ENCODE measurements around the gene PLD5.
"Not testable (repeated sequence)": the region's sequence is repeated elsewhere in the genome, so short reads cannot be mapped to it uniquely, and the experiment has no call there.

The PLD5 gene

GRCh38 chr1:242139442-242139841 is 385.1 kb downstream of the PLD5 start:
- FAIRE-seq (no peak), DNase-seq (ENCODE audit: insufficient read length) (no peak)
- TF ChIP-seq TAF1 (IDR thresholded peaks at IDR 0.05; ENCODE audit: borderline replicate concordance, low read depth, low read length) (no peak), POLR2A (IDR thresholded peaks at IDR 0.05; ENCODE audit: low read depth, low read length) (no peak), POLR2AphosphoS5 (IDR thresholded peaks at IDR 0.05; ENCODE audit: low read depth, low read length) (no peak)

- TF ChIP-seq TAF1 (IDR thresholded peaks at IDR 0.05; ENCODE audit: borderline replicate concordance, low read depth, low read length) (no peak), POLR2A (IDR thresholded peaks at IDR 0.05; ENCODE audit: low read depth, low read length) (no peak), POLR2AphosphoS5 (IDR thresholded peaks at IDR 0.05; ENCODE audit: low read depth, low read length) (no peak)
- no peak for FAIRE-seq
- DNase-seq (ENCODE audit: insufficient read length) = no peak
These were observed 390.7 kb downstream of the PLD5 start for GRCh38 chr1:242133796-242134195.

DNA sequence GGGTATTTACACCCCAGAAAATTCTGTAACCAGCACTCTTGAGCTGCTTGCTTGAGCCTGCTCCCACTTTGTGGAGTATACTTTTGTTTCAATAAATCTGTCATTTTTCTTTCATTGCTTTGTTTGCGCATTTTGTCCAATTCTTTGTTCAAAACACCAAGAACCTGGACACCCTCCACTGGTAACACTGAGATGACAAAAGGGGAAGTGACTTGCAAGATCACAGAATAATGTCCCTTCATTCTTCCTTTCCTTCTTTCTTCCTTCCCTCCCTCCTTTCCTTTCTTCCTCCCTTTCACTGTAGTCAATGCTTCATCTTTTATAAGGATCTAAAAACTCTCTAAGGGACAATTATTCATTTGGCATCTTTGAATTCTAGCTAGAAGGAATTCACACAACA is 391.1 kb downstream of the PLD5 start:
- TF ChIP-seq TAF1 (IDR thresholded peaks at IDR 0.05; ENCODE audit: borderline replicate concordance, low read depth, low read length) (no peak), POLR2A (IDR thresholded peaks at IDR 0.05; ENCODE audit: low read depth, low read length) (no peak), POLR2AphosphoS5 (IDR thresholded peaks at IDR 0.05; ENCODE audit: low read depth, low read length) (no peak)
- FAIRE-seq (no peak), DNase-seq (ENCODE audit: insufficient read length) (no peak)

- TF ChIP-seq POLR2AphosphoS5 (IDR thresholded peaks at IDR 0.05; ENCODE audit: low read depth, low read length) (no peak), TAF1 (IDR thresholded peaks at IDR 0.05; ENCODE audit: borderline replicate concordance, low read depth, low read length) (no peak), POLR2A (IDR thresholded peaks at IDR 0.05; ENCODE audit: low read depth, low read length) (no peak)
- DNase-seq (ENCODE audit: insufficient read length) (no peak), FAIRE-seq (no peak)
These were observed 392.2 kb downstream of the PLD5 start for GRCh38 chr1:242132121-242132817.

DNA sequence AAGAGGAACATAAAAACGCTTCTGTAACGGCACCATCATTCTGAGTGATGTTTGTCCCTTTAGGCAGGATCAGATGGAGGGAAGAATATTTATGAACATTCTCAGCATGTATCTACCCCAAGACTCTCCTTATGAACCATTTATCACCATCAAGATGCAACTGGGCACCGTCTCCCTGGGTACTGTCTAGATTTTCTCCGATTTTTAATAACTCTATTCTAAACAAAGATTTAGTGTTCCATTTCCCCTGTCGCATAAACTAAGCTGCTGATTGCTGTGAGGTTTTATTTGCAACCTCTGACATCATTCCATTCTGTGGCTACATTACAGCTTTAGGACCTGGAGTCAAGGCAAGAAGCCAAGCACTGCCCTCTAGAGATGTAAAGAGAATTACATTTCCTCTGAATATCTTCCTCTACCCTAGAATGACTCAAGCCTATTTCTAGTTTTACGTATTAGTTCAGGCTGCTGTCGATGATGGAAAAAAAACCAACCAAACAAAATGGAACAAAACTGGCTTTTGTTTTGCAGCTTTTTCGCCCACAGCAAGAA is 395.5 kb downstream of the PLD5 start:
- DNase-seq (ENCODE audit: insufficient read length) = no peak
- TF ChIP-seq POLR2AphosphoS5 (IDR thresholded peaks at IDR 0.05; ENCODE audit: low read depth, low read length) (no peak), POLR2A (IDR thresholded peaks at IDR 0.05; ENCODE audit: low read depth, low read length) (no peak), TAF1 (IDR thresholded peaks at IDR 0.05; ENCODE audit: borderline replicate concordance, low read depth, low read length) (no peak)
- FAIRE-seq = no peak

GRCh38 chr1:242120432-242120831 is 404.1 kb downstream of the PLD5 start:
- DNase-seq (ENCODE audit: insufficient read length) (no peak), FAIRE-seq (no peak)
- TF ChIP-seq TAF1 (IDR thresholded peaks at IDR 0.05; ENCODE audit: borderline replicate concordance, low read depth, low read length) (no peak), POLR2A (IDR thresholded peaks at IDR 0.05; ENCODE audit: low read depth, low read length) (no peak), POLR2AphosphoS5 (IDR thresholded peaks at IDR 0.05; ENCODE audit: low read depth, low read length) (no peak)

DNA sequence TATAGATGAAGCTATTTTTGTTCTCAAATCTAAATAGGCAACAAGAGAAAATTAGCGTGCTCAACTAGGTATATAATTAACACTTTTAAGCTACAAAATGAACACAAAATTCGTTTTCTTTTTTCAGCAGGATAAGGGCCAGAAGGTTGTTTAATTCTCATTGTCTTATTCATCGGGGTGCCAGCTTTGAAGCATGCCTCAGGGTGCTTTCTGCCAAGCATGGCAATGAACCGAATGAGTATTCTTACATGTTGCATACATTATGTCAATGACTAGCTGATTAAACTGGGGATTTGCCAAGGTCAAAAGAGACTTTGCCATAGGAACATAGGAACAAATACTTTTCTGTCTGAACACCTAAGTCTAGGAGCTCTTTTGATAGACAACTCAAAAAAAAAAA is 423.6 kb downstream of the PLD5 start:
- no peak for DNase-seq (ENCODE audit: insufficient read length)
- FAIRE-seq = no peak
- no peak for TF ChIP-seq POLR2AphosphoS5 (IDR thresholded peaks at IDR 0.05; ENCODE audit: low read depth, low read length)
- no peak for TF ChIP-seq TAF1 (IDR thresholded peaks at IDR 0.05; ENCODE audit: borderline replicate concordance, low read depth, low read length)
- no peak for TF ChIP-seq POLR2A (IDR thresholded peaks at IDR 0.05; ENCODE audit: low read depth, low read length)

GRCh38 chr1:242097283-242097682 is 427.2 kb downstream of the PLD5 start:
- DNase-seq (ENCODE audit: insufficient read length); FAIRE-seq: not testable (repeated sequence)

DNA sequence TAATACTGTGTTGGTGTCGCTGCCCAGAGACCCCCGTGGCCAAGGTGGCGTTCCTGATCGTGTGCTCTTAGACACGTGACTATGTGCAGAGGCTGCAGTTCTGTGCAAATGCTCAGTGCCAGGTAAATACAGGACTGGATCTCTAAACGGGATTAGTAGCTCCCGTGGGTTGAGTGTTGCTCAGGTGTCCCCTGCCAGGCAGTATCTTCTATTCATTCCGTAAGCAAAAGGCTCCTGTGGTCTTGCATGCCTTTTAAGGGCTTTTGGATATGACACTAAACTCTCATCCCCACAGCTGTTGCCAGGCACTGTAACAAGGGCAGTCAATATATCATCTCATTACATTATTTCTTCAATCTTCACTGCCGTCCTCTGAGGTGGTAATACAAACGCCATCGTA is 431.4 kb downstream of the PLD5 start:
- FAIRE-seq = no peak
- TF ChIP-seq POLR2AphosphoS5 (IDR thresholded peaks at IDR 0.05; ENCODE audit: low read depth, low read length) (no peak), TAF1 (IDR thresholded peaks at IDR 0.05; ENCODE audit: borderline replicate concordance, low read depth, low read length) (no peak), POLR2A (IDR thresholded peaks at IDR 0.05; ENCODE audit: low read depth, low read length) (no peak)
- no peak for DNase-seq (ENCODE audit: insufficient read length)

GRCh38 chr1:242089911-242090310 is 434.6 kb downstream of the PLD5 start:
- DNase-seq (ENCODE audit: insufficient read length) (no peak), FAIRE-seq (no peak)

GRCh38 chr1:242088875-242089274 is 435.6 kb downstream of the PLD5 start:
- FAIRE-seq (no peak), DNase-seq (ENCODE audit: insufficient read length) (no peak)
- TF ChIP-seq TAF1 (IDR thresholded peaks at IDR 0.05; ENCODE audit: borderline replicate concordance, low read depth, low read length) (no peak), POLR2A (IDR thresholded peaks at IDR 0.05; ENCODE audit: low read depth, low read length) (no peak), POLR2AphosphoS5 (IDR thresholded peaks at IDR 0.05; ENCODE audit: low read depth, low read length) (no peak)

More at GRCh38 chr1:242089911-242090310, 434.6 kb downstream of the PLD5 start:
- TF ChIP-seq TAF1 (IDR thresholded peaks at IDR 0.05; ENCODE audit: borderline replicate concordance, low read depth, low read length) (no peak), POLR2A (IDR thresholded peaks at IDR 0.05; ENCODE audit: low read depth, low read length) (no peak), POLR2AphosphoS5 (IDR thresholded peaks at IDR 0.05; ENCODE audit: low read depth, low read length) (no peak)

GRCh38 chr1:242086706-242087105 is 437.8 kb downstream of the PLD5 start:
- DNase-seq (ENCODE audit: insufficient read length) = no peak
- FAIRE-seq = no peak
- TF ChIP-seq POLR2AphosphoS5 (IDR thresholded peaks at IDR 0.05; ENCODE audit: low read depth, low read length) (no peak), POLR2A (IDR thresholded peaks at IDR 0.05; ENCODE audit: low read depth, low read length) (no peak), TAF1 (IDR thresholded peaks at IDR 0.05; ENCODE audit: borderline replicate concordance, low read depth, low read length) (no peak)
